ENCODE results near the gene EXD1.

DNA sequence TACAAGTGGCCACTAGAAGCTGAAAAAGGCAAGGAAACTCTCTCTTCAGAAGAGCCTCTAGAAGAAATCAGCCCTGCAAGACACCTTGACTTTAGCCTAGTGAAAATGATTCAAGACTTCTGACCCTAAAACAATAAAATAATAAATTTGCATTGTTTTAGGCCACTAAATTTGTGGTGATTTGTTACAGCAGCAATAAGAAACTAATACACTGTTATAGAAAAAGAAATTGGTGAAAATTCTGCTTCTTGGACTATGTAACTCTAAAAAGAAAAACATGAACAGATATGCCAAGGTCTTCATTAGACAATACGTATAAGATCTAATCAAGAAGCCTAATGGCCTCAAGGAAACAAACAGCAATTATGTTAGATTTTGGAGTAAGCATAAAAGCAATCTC is 36.1 kb downstream of the EXD1 start:
- TF ChIP-seq, protein P1, sequence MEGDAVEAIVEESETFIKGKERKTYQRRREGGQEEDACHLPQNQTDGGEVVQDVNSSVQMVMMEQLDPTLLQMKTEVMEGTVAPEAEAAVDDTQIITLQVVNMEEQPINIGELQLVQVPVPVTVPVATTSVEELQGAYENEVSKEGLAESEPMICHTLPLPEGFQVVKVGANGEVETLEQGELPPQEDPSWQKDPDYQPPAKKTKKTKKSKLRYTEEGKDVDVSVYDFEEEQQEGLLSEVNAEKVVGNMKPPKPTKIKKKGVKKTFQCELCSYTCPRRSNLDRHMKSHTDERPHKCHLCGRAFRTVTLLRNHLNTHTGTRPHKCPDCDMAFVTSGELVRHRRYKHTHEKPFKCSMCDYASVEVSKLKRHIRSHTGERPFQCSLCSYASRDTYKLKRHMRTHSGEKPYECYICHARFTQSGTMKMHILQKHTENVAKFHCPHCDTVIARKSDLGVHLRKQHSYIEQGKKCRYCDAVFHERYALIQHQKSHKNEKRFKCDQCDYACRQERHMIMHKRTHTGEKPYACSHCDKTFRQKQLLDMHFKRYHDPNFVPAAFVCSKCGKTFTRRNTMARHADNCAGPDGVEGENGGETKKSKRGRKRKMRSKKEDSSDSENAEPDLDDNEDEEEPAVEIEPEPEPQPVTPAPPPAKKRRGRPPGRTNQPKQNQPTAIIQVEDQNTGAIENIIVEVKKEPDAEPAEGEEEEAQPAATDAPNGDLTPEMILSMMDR (IDR thresholded peaks at IDR 0.05 in 4 of 5, conservative IDR thresholded peaks at IDR 0.05 in 1 of 5): no peak
- no peak for TF ChIP-seq POLR2A (IDR thresholded peaks at IDR 0.05)
